ENCODE measurements around the gene TEPSIN. TPM values are rescaled to one million over a fixed set of nuclear protein-coding genes. Genes with fewer than 3 reads are reported as not detected.

TEPSIN gene
- total and polyA plus RNA-seq, 4 donors, result 20.7 to 48.7 (median 31.1) TPM

DNA sequence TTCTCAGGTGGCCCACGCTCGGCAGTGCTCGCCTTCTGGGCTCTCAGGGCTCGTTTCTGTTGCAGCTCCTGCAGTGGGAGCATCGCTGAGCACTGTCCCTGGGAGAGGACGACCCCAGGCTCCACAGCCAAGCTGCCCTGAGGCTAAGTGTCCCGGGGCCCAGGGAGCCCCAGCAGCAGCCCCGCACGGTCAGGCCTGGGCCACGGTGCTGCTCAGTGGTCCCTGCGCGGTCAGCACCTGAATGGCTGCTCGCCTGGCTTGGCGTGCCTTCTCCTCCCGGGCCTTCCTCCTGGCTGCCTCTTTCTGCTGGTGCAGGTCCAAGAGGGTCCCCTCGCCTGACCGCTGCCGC, 39.4 kb downstream of the TEPSIN start:
- TF ChIP-seq, protein P1, sequence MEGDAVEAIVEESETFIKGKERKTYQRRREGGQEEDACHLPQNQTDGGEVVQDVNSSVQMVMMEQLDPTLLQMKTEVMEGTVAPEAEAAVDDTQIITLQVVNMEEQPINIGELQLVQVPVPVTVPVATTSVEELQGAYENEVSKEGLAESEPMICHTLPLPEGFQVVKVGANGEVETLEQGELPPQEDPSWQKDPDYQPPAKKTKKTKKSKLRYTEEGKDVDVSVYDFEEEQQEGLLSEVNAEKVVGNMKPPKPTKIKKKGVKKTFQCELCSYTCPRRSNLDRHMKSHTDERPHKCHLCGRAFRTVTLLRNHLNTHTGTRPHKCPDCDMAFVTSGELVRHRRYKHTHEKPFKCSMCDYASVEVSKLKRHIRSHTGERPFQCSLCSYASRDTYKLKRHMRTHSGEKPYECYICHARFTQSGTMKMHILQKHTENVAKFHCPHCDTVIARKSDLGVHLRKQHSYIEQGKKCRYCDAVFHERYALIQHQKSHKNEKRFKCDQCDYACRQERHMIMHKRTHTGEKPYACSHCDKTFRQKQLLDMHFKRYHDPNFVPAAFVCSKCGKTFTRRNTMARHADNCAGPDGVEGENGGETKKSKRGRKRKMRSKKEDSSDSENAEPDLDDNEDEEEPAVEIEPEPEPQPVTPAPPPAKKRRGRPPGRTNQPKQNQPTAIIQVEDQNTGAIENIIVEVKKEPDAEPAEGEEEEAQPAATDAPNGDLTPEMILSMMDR (IDR thresholded peaks at IDR 0.05; ENCODE audit: control extremely low read depth, extremely low read depth), result no peak
- H3K36me3 ChIP-seq (ENCODE audit: control insufficient read depth in 4 of 4, insufficient read depth in 4 of 4, low read length in 4 of 4), result peaks cover 0 to 20% (median 2%) of the 10 kb centered on the region in 4 donors
- no peaks in the 10 kb centered on the region for H3K9me3 ChIP-seq (ENCODE audit: control insufficient read depth in 4 of 4, insufficient read depth in 3 of 4, low read length in 3 of 4)
- H3K27me3 ChIP-seq (ENCODE audit: control insufficient read depth in 3 of 3, insufficient read depth in 3 of 3, low read length in 2 of 3), result no peaks in the 10 kb centered on the region
- ATAC-seq (ENCODE audit: insufficient read depth, low FRiP score), result no peak
- no peak for DNase-seq
- no peak overlapping the region for H3K4me3 ChIP-seq
- peaks cover 0 to 9% (median 0%) of the 10 kb centered on the region in 5 donors for H3K4me1 ChIP-seq (ENCODE audit: control insufficient read depth in 5 of 5, insufficient read depth in 5 of 5, low read length in 5 of 5)
- H3K9ac ChIP-seq (ENCODE audit: insufficient read depth in 1 of 2, low read length in 2 of 2), result no peak overlapping the region
- peak overlapping the region in 1 of 2 donors; percentile 8 for H3K27ac ChIP-seq (ENCODE audit: low read depth in 1 of 2, low read length in 1 of 2)
- 93% methylated on average over 18 of the region's 18 CpGs for WGBS, 2 donors

DNA sequence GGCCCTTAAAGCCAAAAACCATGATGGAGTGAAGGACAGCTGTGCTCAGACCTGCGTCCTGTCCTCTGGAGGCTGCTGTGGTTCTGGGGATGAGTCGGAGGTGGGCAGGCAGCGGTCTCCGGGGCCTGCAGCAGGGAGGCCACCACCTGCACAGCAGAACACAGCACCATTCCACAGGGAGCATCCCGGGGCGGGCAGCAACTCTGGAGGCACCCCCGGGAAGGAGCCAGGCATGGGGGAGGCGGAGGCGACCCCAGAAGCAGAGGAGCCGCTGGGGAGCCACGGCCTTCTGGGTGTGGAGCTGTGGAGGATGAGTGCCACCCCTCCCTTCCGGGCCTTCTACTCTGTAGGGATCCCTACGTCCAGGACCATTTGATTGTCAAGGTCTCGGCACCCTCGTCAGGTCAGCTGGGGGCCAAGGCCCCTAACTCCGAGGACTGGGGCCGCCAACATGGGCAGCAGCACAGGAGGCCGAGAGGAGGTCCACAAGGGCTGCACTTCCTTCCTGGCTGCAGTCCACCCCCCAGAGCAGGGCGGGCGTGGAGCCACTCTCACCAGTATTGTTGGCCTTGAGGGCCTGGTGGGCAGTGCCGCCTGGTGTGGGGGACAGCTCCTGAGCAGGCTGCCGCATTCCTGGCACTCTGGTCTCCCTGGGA, 39.9 kb downstream of the TEPSIN start:
- peaks cover 0 to 19% (median 2%) of the 10 kb centered on the region in 4 donors for H3K36me3 ChIP-seq (ENCODE audit: control insufficient read depth in 4 of 4, insufficient read depth in 4 of 4, low read length in 4 of 4)
- TF ChIP-seq, protein P1 (IDR thresholded peaks at IDR 0.05; ENCODE audit: control extremely low read depth, extremely low read depth), result no peak
- peak overlapping the region in 1 of 2 donors; percentile 8 for H3K27ac ChIP-seq (ENCODE audit: low read depth in 1 of 2, low read length in 1 of 2)
- H3K27me3 ChIP-seq (ENCODE audit: control insufficient read depth in 3 of 3, insufficient read depth in 3 of 3, low read length in 2 of 3), result no peaks in the 10 kb centered on the region
- H3K9ac ChIP-seq (ENCODE audit: insufficient read depth in 1 of 2, low read length in 2 of 2), result no peak overlapping the region
- H3K9me3 ChIP-seq (ENCODE audit: control insufficient read depth in 4 of 4, insufficient read depth in 3 of 4, low read length in 3 of 4), result no peaks in the 10 kb centered on the region
- H3K4me1 ChIP-seq (ENCODE audit: control insufficient read depth in 5 of 5, insufficient read depth in 5 of 5, low read length in 5 of 5), result peaks cover 0 to 13% (median 0%) of the 10 kb centered on the region in 5 donors
- no peak overlapping the region for H3K4me3 ChIP-seq
- DNase-seq, result no peak
- ATAC-seq (ENCODE audit: insufficient read depth, low FRiP score), result no peak
- WGBS, 2 donors, result 83 to 86% methylated on average over 22 of the region's 22 CpGs

- WGBS, 2 donors, result 86 to 88% methylated on average over 18 to 21 of the region's 21 CpGs
- DNase-seq, result no peak
Measured at GRCh38 chr17:81197831-81198490, 40.9 kb downstream of the TEPSIN start.

More at GRCh38 chr17:81197831-81198490, 40.9 kb downstream of the TEPSIN start:
- H3K4me3 ChIP-seq, result no peak overlapping the region
- no peak for ATAC-seq (ENCODE audit: insufficient read depth, low FRiP score)
- no peak overlapping the region for H3K9ac ChIP-seq (ENCODE audit: insufficient read depth in 1 of 2, low read length in 2 of 2)
- TF ChIP-seq, protein P1 (IDR thresholded peaks at IDR 0.05; ENCODE audit: control extremely low read depth, extremely low read depth), result no peak
- peaks cover 0 to 19% (median 0%) of the 10 kb centered on the region in 5 donors for H3K4me1 ChIP-seq (ENCODE audit: control insufficient read depth in 5 of 5, insufficient read depth in 5 of 5, low read length in 5 of 5)
- no peak overlapping the region for H3K27ac ChIP-seq (ENCODE audit: low read depth in 1 of 2, low read length in 1 of 2)
- peaks cover 0 to 15% (median 2%) of the 10 kb centered on the region in 4 donors for H3K36me3 ChIP-seq (ENCODE audit: control insufficient read depth in 4 of 4, insufficient read depth in 4 of 4, low read length in 4 of 4)
- no peaks in the 10 kb centered on the region for H3K9me3 ChIP-seq (ENCODE audit: control insufficient read depth in 4 of 4, insufficient read depth in 3 of 4, low read length in 3 of 4)
- no peaks in the 10 kb centered on the region for H3K27me3 ChIP-seq (ENCODE audit: control insufficient read depth in 3 of 3, insufficient read depth in 3 of 3, low read length in 2 of 3)
